GM23338 (cell line): ENCODE measurements around the gene SMIM14. TPM values are rescaled to one million over a fixed set of nuclear protein-coding genes. Genes with fewer than 3 reads are reported as not detected.

Experiments used
- ATAC-seq: fragments of 200-7000 bp; cut with Tn5 transposase; 3 replicates; pipeline ENCODE4 v1.9.1; 2020
- DNase-seq: peaks from one replicate; pipeline ENCODE4 v3.0.0-alpha.2; 2015; ENCODE audit warnings: low spot score
- H2AFZ ChIP-seq: fragments of 200-600 bp; sonication (generic); 2 replicates; pipeline ENCODE4 v1.8.0; 2016; ENCODE audit warnings: antibody characterized with exemption, mild to moderate bottlenecking, moderate library complexity
- H3F3A ChIP-seq: fragments of 200-600 bp; sonication (generic); replicated peaks from 2 replicates; pipeline ENCODE4 v1.8.0; 2017; ENCODE audit warnings: antibody characterized with exemption, mixed run types, low read depth
- H3K27ac ChIP-seq: fragments of 200-600 bp; sonication (generic); 2 replicates; pipeline ENCODE4 v1.6.1; 2016; ENCODE audit warnings: low read depth
- H3K27me3 ChIP-seq: fragments of 200-600 bp; sonication (generic); 2 replicates; pipeline ENCODE4 v1.8.0; 2016; ENCODE audit warnings: mild to moderate bottlenecking, mixed run types, moderate library complexity; ENCODE audit not compliant: insufficient read depth
- H3K36me3 ChIP-seq: fragments of 200-600 bp; sonication (generic); 2 replicates; pipeline ENCODE4 v1.8.0; 2016; ENCODE audit warnings: mild to moderate bottlenecking; ENCODE audit not compliant: insufficient read depth
- H3K4me1 ChIP-seq: fragments of 200-600 bp; sonication (generic); 2 replicates; pipeline ENCODE4 v1.8.0; 2016; ENCODE audit warnings: mild to moderate bottlenecking, moderate library complexity; ENCODE audit not compliant: insufficient read depth
- H3K4me2 ChIP-seq: fragments of 200-600 bp; sonication (generic); 2 replicates; pipeline ENCODE4 v1.7.1; 2017; ENCODE audit warnings: mixed run types
- H3K4me3 ChIP-seq: fragments of 200-600 bp; sonication (generic); 2 replicates; pipeline ENCODE4 v1.6.1; 2016; ENCODE audit warnings: mixed run types
- H3K79me2 ChIP-seq: fragments of 200-600 bp; sonication (generic); replicated peaks from 2 replicates; pipeline ENCODE4 v1.8.0; 2017; ENCODE audit warnings: mild to moderate bottlenecking; ENCODE audit not compliant: insufficient read depth
- H3K9me2 ChIP-seq: fragments of 200-600 bp; sonication (generic); 2 replicates; pipeline ENCODE4 v1.8.0; 2017; ENCODE audit not compliant: insufficient read depth
- H4K20me1 ChIP-seq: fragments of 200-600 bp; sonication (generic); replicated peaks from 2 replicates; pipeline ENCODE4 v1.8.0; 2017; ENCODE audit warnings: mild to moderate bottlenecking; ENCODE audit not compliant: insufficient read depth
- H3K27ac Mint-ChIP-seq: 2 replicates; pipeline ENCODE4 v1.8.0; 2020; ENCODE audit warnings: inconsistent platforms, mild to moderate bottlenecking, moderate library complexity, mixed read lengths
- H3K27me3 Mint-ChIP-seq: 3 replicates; pipeline ENCODE4 v1.8.0; 2022; ENCODE audit warnings: low read depth, mild to moderate bottlenecking, moderate library complexity, mixed read lengths, inconsistent platforms; ENCODE audit not compliant: insufficient read depth, poor library complexity
- H3K36me3 Mint-ChIP-seq: 3 replicates; pipeline ENCODE4 v1.8.0; 2021; ENCODE audit warnings: low read depth, mild to moderate bottlenecking, inconsistent platforms, moderate library complexity, mixed read lengths
- H3K4me1 Mint-ChIP-seq: 3 replicates; pipeline ENCODE4 v1.8.0; 2020; ENCODE audit warnings: mild to moderate bottlenecking, inconsistent platforms, mixed read lengths
- H3K4me3 Mint-ChIP-seq: 3 replicates; pipeline ENCODE4 v1.8.0; 2021; ENCODE audit warnings: moderate library complexity, mild to moderate bottlenecking, inconsistent platforms, mixed read lengths
- H3K9me3 Mint-ChIP-seq: 3 replicates; pipeline ENCODE4 v1.8.0; 2020; ENCODE audit warnings: moderate library complexity, mild to moderate bottlenecking, inconsistent platforms, mixed read lengths
- CREB1 ChIP-seq: fragments of 250-450 bp; sonication (Bioruptor Pico); IDR thresholded peaks from 2 replicates; pipeline ENCODE4 v1.5.0; 2020; ENCODE audit warnings: low read depth, mild to moderate bottlenecking, moderate library complexity
- EZH2 ChIP-seq: fragments of 200-600 bp; sonication (generic); IDR thresholded peaks from one replicate; pipeline ENCODE4 v1.8.0; 2017; ENCODE audit warnings: antibody characterized with exemption, mild to moderate bottlenecking, low read depth; ENCODE audit not compliant: unreplicated experiment
- EZH2phosphoT487 ChIP-seq: fragments of 200-600 bp; sonication (generic); IDR thresholded peaks from one replicate; pipeline ENCODE4 v1.8.1; 2018; ENCODE audit warnings: antibody characterized with exemption; ENCODE audit not compliant: unreplicated experiment
- NANOG ChIP-seq: IDR thresholded peaks from 2 replicates; pipeline ENCODE4 v1.6.1; 2016; ENCODE audit warnings: antibody characterized with exemption, borderline replicate concordance
- POLR2AphosphoS5 ChIP-seq: IDR thresholded peaks from 2 replicates; pipeline ENCODE4 v1.6.1; 2016; ENCODE audit warnings: antibody characterized with exemption, low read depth
- ZNF114 ChIP-seq: fragments of 250-450 bp; sonication (Bioruptor Pico); IDR thresholded peaks from 2 replicates; pipeline ENCODE4 v1.5.0; 2020; ENCODE audit warnings: mild to moderate bottlenecking, moderate library complexity
- polyA plus RNA-seq: library from polyadenylated mRNA; unstranded; fragments of >200 nt; fragmentation: Nextera tagmentation; extraction: Ambion mirVana; gene quantifications from 2 replicates; pipeline ENCODE4 v1.2.1, GENCODE V29; 2016
- total RNA-seq: library from RNA; depleted of rRNA; stranded (reverse); fragments of >200 nt; shearing (Covaris generic); gene quantifications from 2 replicates; pipeline ENCODE4 v1.2.3, GENCODE V29; 2014
- TF ChIP-seq, protein P1 (sequence below): IDR thresholded peaks from 2 replicates; pipeline ENCODE4 v1.6.1; 2016; ENCODE audit warnings: antibody characterized with exemption
- TF ChIP-seq, protein P2 (sequence below), 2 experiments: fragments of 200-600 bp in 1 of 2; sonication (generic) in 1 of 2; conservative IDR thresholded peaks; 2 replicates each; pipeline versions ENCODE4 v1.5.1 to v1.6.1; 2016 to 2017; ENCODE audit warnings: antibody characterized with exemption in 2 of 2, low read depth in 2 of 2, mild to moderate bottlenecking in 2 of 2, moderate library complexity in 1 of 2
- TF ChIP-seq, protein P3 (sequence below): fragments of 250-450 bp; sonication (Bioruptor Pico); IDR thresholded peaks from 2 replicates; pipeline ENCODE4 v1.5.0; 2020; ENCODE audit warnings: mild to moderate bottlenecking, moderate library complexity

The SMIM14 gene
- total and polyA plus RNA-seq, 2 experiments from 2014 or later: 29.0 to 52.6 TPM

DNA sequence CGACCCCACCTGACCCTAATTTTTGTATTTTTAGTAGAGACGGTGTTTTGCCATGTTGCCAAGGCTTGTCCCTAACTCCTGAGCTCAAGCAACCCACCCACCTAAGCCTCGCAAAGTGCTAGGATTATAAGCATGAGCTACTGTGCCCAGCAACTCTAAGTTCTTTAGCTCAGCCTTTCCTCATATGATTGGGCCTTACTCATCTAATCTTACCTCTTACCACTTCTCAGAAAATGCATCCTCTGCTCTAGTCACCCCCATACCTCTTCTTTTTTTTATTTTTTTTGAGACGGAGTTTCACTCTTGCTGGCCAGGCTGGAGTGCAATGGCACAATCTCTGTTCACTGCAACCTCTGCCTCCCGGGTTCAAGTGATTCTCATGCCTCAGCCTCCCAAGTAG, 75.9 kb downstream of the SMIM14 start:
- TF ChIP-seq, protein P1, sequence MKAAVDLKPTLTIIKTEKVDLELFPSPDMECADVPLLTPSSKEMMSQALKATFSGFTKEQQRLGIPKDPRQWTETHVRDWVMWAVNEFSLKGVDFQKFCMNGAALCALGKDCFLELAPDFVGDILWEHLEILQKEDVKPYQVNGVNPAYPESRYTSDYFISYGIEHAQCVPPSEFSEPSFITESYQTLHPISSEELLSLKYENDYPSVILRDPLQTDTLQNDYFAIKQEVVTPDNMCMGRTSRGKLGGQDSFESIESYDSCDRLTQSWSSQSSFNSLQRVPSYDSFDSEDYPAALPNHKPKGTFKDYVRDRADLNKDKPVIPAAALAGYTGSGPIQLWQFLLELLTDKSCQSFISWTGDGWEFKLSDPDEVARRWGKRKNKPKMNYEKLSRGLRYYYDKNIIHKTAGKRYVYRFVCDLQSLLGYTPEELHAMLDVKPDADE: no peak
- TF ChIP-seq ZNF114 (CRISPR knock-in tag) (no peak), NANOG (no peak), EZH2phosphoT487 (no peak), POLR2AphosphoS5 (no peak)
- TF ChIP-seq, protein P2, sequence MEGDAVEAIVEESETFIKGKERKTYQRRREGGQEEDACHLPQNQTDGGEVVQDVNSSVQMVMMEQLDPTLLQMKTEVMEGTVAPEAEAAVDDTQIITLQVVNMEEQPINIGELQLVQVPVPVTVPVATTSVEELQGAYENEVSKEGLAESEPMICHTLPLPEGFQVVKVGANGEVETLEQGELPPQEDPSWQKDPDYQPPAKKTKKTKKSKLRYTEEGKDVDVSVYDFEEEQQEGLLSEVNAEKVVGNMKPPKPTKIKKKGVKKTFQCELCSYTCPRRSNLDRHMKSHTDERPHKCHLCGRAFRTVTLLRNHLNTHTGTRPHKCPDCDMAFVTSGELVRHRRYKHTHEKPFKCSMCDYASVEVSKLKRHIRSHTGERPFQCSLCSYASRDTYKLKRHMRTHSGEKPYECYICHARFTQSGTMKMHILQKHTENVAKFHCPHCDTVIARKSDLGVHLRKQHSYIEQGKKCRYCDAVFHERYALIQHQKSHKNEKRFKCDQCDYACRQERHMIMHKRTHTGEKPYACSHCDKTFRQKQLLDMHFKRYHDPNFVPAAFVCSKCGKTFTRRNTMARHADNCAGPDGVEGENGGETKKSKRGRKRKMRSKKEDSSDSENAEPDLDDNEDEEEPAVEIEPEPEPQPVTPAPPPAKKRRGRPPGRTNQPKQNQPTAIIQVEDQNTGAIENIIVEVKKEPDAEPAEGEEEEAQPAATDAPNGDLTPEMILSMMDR (conservative IDR thresholded peaks at IDR 0.05; ENCODE audit: low read depth in 2 of 2): no peak
- Mint-ChIP-seq H3K36me3 (peaks cover 23% of the 10 kb centered on the region), H3K27ac (peak overlapping the region; percentile 42; the same call in 1 of the 2 replicates), H3K4me1 (peaks cover 7% of the 10 kb centered on the region; the same call in 2 of the 3 replicates), H3K27me3 (peaks cover 3% of the 10 kb centered on the region), H3K9me3 (peaks cover 14% of the 10 kb centered on the region), H3K4me3 (no peak overlapping the region)
- no peaks in the 10 kb centered on the region for H3K9me2 ChIP-seq
- H3F3A ChIP-seq: no peaks in the 10 kb centered on the region
- ATAC-seq: no peak
- H3K4me2 ChIP-seq: no peak overlapping the region
- H3K4me3 ChIP-seq: no peak overlapping the region
- H3K27ac ChIP-seq: no peak overlapping the region; the same call in 1 of the 2 replicates
- H3K79me2 ChIP-seq: no peaks in the 10 kb centered on the region
- peaks cover 9% of the 10 kb centered on the region; the same call in 1 of the 2 replicates for H3K4me1 ChIP-seq
- DNase-seq: no peak
- no peaks in the 10 kb centered on the region for H3K27me3 ChIP-seq
- H2AFZ ChIP-seq: no peak overlapping the region
- H3K36me3 ChIP-seq: peaks cover 10% of the 10 kb centered on the region; the same call in 1 of the 2 replicates
- H4K20me1 ChIP-seq: no peaks in the 10 kb centered on the region

DNA sequence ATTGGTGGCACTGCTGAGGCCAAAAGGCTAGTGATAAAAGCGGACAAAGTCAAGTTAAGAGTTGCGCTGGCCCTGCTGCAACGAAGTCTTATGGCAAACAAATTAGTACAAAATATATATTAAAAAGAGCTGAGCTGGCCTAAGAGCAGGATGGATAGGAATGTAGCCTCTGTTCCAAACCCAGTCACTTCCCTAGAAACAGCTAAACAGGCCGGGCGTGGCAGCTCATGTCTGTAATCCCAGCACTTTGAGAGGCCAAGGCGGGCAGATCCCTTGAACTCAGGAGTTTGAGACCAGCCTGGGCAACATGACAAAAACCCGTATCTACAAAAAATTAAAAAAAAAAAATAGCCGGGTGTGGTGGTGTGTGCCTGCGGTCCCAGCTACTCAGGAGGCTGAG, 79.0 kb downstream of the SMIM14 start:
- Mint-ChIP-seq H3K4me3 (no peak overlapping the region), H3K27me3 (no peaks in the 10 kb centered on the region), H3K36me3 (peaks cover 6% of the 10 kb centered on the region; the same call in 2 of the 3 replicates), H3K27ac (no peak overlapping the region), H3K4me1 (peaks cover 7% of the 10 kb centered on the region; the same call in 2 of the 3 replicates), H3K9me3 (0 out of 3 replicates have a peak, but pooled peaks cover 1% of the 10 kb centered on the region)
- Histone ChIP-seq H4K20me1 (no peaks in the 10 kb centered on the region), H3K36me3 (no peaks in the 10 kb centered on the region), H3K9me2 (no peaks in the 10 kb centered on the region), H3K4me2 (no peak overlapping the region), H2AFZ (no peak overlapping the region), H3K4me1 (peaks cover 9% of the 10 kb centered on the region; the same call in 1 of the 2 replicates), H3F3A (no peaks in the 10 kb centered on the region), H3K79me2 (no peaks in the 10 kb centered on the region), H3K27me3 (no peaks in the 10 kb centered on the region), H3K4me3 (no peak overlapping the region), H3K27ac (no peak overlapping the region)
- TF ChIP-seq EZH2phosphoT487 (no peak), CREB1 (no peak), POLR2AphosphoS5 (no peak), EZH2 (no peak)
- TF ChIP-seq, protein P1: no peak
- TF ChIP-seq, protein P3, sequence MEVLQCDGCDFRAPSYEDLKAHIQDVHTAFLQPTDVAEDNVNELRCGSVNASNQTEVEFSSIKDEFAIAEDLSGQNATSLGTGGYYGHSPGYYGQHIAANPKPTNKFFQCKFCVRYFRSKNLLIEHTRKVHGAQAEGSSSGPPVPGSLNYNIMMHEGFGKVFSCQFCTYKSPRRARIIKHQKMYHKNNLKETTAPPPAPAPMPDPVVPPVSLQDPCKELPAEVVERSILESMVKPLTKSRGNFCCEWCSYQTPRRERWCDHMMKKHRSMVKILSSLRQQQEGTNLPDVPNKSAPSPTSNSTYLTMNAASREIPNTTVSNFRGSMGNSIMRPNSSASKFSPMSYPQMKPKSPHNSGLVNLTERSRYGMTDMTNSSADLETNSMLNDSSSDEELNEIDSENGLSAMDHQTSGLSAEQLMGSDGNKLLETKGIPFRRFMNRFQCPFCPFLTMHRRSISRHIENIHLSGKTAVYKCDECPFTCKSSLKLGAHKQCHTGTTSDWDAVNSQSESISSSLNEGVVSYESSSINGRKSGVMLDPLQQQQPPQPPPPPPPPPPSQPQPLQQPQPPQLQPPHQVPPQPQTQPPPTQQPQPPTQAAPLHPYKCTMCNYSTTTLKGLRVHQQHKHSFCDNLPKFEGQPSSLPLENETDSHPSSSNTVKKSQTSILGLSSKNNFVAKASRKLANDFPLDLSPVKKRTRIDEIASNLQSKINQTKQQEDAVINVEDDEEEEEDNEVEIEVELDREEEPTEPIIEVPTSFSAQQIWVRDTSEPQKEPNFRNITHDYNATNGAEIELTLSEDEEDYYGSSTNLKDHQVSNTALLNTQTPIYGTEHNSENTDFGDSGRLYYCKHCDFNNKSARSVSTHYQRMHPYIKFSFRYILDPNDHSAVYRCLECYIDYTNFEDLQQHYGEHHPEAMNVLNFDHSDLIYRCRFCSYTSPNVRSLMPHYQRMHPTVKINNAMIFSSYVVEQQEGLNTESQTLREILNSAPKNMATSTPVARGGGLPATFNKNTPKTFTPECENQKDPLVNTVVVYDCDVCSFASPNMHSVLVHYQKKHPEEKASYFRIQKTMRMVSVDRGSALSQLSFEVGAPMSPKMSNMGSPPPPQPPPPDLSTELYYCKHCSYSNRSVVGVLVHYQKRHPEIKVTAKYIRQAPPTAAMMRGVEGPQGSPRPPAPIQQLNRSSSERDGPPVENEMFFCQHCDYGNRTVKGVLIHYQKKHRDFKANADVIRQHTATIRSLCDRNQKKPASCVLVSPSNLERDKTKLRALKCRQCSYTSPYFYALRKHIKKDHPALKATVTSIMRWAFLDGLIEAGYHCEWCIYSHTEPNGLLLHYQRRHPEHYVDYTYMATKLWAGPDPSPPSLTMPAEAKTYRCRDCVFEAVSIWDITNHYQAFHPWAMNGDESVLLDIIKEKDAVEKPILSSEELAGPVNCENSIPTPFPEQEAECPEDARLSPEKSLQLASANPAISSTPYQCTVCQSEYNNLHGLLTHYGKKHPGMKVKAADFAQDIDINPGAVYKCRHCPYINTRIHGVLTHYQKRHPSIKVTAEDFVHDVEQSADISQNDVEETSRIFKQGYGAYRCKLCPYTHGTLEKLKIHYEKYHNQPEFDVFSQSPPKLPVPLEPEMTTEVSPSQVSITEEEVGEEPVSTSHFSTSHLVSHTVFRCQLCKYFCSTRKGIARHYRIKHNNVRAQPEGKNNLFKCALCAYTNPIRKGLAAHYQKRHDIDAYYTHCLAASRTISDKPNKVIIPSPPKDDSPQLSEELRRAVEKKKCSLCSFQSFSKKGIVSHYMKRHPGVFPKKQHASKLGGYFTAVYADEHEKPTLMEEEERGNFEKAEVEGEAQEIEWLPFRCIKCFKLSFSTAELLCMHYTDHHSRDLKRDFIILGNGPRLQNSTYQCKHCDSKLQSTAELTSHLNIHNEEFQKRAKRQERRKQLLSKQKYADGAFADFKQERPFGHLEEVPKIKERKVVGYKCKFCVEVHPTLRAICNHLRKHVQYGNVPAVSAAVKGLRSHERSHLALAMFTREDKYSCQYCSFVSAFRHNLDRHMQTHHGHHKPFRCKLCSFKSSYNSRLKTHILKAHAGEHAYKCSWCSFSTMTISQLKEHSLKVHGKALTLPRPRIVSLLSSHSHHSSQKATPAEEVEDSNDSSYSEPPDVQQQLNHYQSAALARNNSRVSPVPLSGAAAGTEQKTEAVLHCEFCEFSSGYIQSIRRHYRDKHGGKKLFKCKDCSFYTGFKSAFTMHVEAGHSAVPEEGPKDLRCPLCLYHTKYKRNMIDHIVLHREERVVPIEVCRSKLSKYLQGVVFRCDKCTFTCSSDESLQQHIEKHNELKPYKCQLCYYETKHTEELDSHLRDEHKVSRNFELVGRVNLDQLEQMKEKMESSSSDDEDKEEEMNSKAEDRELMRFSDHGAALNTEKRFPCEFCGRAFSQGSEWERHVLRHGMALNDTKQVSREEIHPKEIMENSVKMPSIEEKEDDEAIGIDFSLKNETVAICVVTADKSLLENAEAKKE (CRISPR knock-in tag): no peak
- no peak for DNase-seq
- ATAC-seq: no peak
